HEK293 (cell line): ENCODE results near the gene FRMD3.

ENCODE experiments used
- CTCF ChIA-PET: fragments of 350-600 bp; formaldehyde crosslinking; extraction: SDS; loops from one replicate; lab custom pipeline; 2021; ENCODE audit warnings: antibody characterized with exemption; lab: Yijun Ruan, JAX
- POLR2A ChIA-PET: fragments of 300-600 bp; formaldehyde crosslinking; extraction: SDS; loops from one replicate; lab custom pipeline; 2020; ENCODE audit warnings: antibody characterized with exemption, inconsistent platforms; lab: Yijun Ruan, JAX
- H3K27ac ChIP-seq: fragments of 200-500 bp; sonication (Bioruptor generic); 2 replicates; pipeline ENCODE4 v1.5.1; 2014; ENCODE audit warnings: low read depth, low read length, control low read depth, inconsistent platforms; ENCODE audit errors: extremely low read depth
- H3K36me3 ChIP-seq, 2 experiments: fragments of 200-500 bp in 1 of 2; sonication (Bioruptor generic) in 1 of 2; 1 replicate in 1 of 2; 2 replicates in 1 of 2; pipeline ENCODE4 v1.5.1; 2014 to 2017; ENCODE audit warnings: inconsistent platforms in 2 of 2, low read length in 2 of 2; ENCODE audit not compliant: control insufficient read depth in 2 of 2, insufficient read depth in 1 of 2
- H3K4me1 ChIP-seq: fragments of 200-500 bp; sonication (Bioruptor generic); 2 replicates; pipeline ENCODE4 v1.5.1; 2014; ENCODE audit warnings: mild to moderate bottlenecking, low read length, inconsistent platforms; ENCODE audit not compliant: control insufficient read depth, insufficient read depth
- H3K4me3 ChIP-seq: 2 replicates; pipeline ENCODE4 v1.5.1; 2011; ENCODE audit warnings: low read depth, mild to moderate bottlenecking, control low read depth, low read length, moderate library complexity
- H3K9me3 ChIP-seq: fragments of 200-500 bp; sonication (Bioruptor generic); 2 replicates; pipeline ENCODE4 v1.5.1; 2014; ENCODE audit warnings: low read depth, low read length, inconsistent platforms; ENCODE audit not compliant: control insufficient read depth, insufficient read depth
- PRDM2 ChIP-seq: fragments of 450-650 bp; formaldehyde crosslinking; IDR thresholded peaks from 2 replicates; pipeline ENCODE4 v1.5.1; 2016; ENCODE audit warnings: missing biosample characterization, missing genetic modification characterization, borderline replicate concordance
- SCRT2 ChIP-seq: fragments of 450-650 bp; formaldehyde crosslinking; IDR thresholded peaks from 2 replicates; pipeline ENCODE4 v1.5.1; 2016; ENCODE audit warnings: missing biosample characterization, missing genetic modification characterization
- SP2 ChIP-seq: fragments of 450-650 bp; formaldehyde crosslinking; IDR thresholded peaks from 2 replicates; pipeline ENCODE4 v1.5.1; 2016; ENCODE audit warnings: missing biosample characterization, missing genetic modification characterization
- SP3 ChIP-seq: fragments of 450-650 bp; formaldehyde crosslinking; IDR thresholded peaks from 2 replicates; pipeline ENCODE4 v1.5.1; 2016; ENCODE audit warnings: missing biosample characterization, missing genetic modification characterization
- YY2 ChIP-seq: fragments of 450-650 bp; formaldehyde crosslinking; IDR thresholded peaks from 2 replicates; pipeline ENCODE4 v1.5.1; 2016; ENCODE audit warnings: missing biosample characterization, missing genetic modification characterization
- ZBTB8A ChIP-seq: fragments of 450-650 bp; formaldehyde crosslinking; IDR thresholded peaks from 2 replicates; pipeline ENCODE4 v1.5.1; 2016; ENCODE audit warnings: missing biosample characterization, missing genetic modification characterization
- ZFHX2 ChIP-seq: fragments of 450-650 bp; formaldehyde crosslinking; conservative IDR thresholded peaks from 2 replicates; pipeline ENCODE4 v1.5.1; 2016; ENCODE audit warnings: missing biosample characterization, missing genetic modification characterization
- ZNF10 ChIP-seq: fragments of 450-650 bp; formaldehyde crosslinking; IDR thresholded peaks from 2 replicates; pipeline ENCODE4 v1.5.1; 2017; ENCODE audit warnings: missing biosample characterization, missing genetic modification characterization
- ZNF155 ChIP-seq: fragments of 450-650 bp; formaldehyde crosslinking; IDR thresholded peaks from 2 replicates; pipeline ENCODE4 v1.5.1; 2016; ENCODE audit warnings: missing biosample characterization, missing genetic modification characterization
- ZNF157 ChIP-seq: fragments of 450-650 bp; formaldehyde crosslinking; IDR thresholded peaks from 2 replicates; pipeline ENCODE4 v1.5.1; 2016; ENCODE audit warnings: missing biosample characterization, missing genetic modification characterization
- ZNF19 ChIP-seq: fragments of 450-650 bp; formaldehyde crosslinking; IDR thresholded peaks from 2 replicates; pipeline ENCODE4; 2016; ENCODE audit warnings: missing biosample characterization, missing genetic modification characterization, low read depth
- ZNF239 ChIP-seq: fragments of 450-650 bp; formaldehyde crosslinking; IDR thresholded peaks from 2 replicates; pipeline ENCODE4 v1.5.1; 2016; ENCODE audit warnings: missing biosample characterization, missing genetic modification characterization
- ZNF26 ChIP-seq: fragments of 450-650 bp; formaldehyde crosslinking; IDR thresholded peaks from 2 replicates; pipeline ENCODE4 v1.5.1; 2016; ENCODE audit warnings: missing biosample characterization, missing genetic modification characterization
- ZNF571 ChIP-seq: fragments of 450-650 bp; formaldehyde crosslinking; IDR thresholded peaks from 2 replicates; pipeline ENCODE4 v1.5.0; 2017; ENCODE audit warnings: missing biosample characterization, missing genetic modification characterization
- ZNF600 ChIP-seq: fragments of 450-650 bp; formaldehyde crosslinking; IDR thresholded peaks from 2 replicates; pipeline ENCODE4 v1.5.1; 2016; ENCODE audit warnings: missing biosample characterization, missing genetic modification characterization
- ZNF621 ChIP-seq: fragments of 450-650 bp; formaldehyde crosslinking; IDR thresholded peaks from 2 replicates; pipeline ENCODE4 v1.5.1; 2017; ENCODE audit warnings: missing biosample characterization, missing genetic modification characterization
- ZNF626 ChIP-seq: fragments of 450-650 bp; sonication (Bioruptor Pico); formaldehyde crosslinking; IDR thresholded peaks from 2 replicates; pipeline ENCODE4 v1.5.1; 2018; ENCODE audit warnings: missing biosample characterization, missing genetic modification characterization, inconsistent platforms
- ZNF660 ChIP-seq: fragments of 450-650 bp; IDR thresholded peaks from 2 replicates; pipeline ENCODE4 v1.5.1; 2018; ENCODE audit warnings: missing biosample characterization, mild to moderate bottlenecking, missing genetic modification characterization
- ZNF76 ChIP-seq: fragments of 450-650 bp; formaldehyde crosslinking; IDR thresholded peaks from 2 replicates; pipeline ENCODE4; 2016; ENCODE audit warnings: low read depth, missing biosample characterization, missing genetic modification characterization, borderline replicate concordance
- ZSCAN23 ChIP-seq: fragments of 450-650 bp; formaldehyde crosslinking; IDR thresholded peaks from 2 replicates; pipeline ENCODE4 v1.5.1; 2016; ENCODE audit warnings: missing biosample characterization, missing genetic modification characterization
- ZSCAN4 ChIP-seq: fragments of 450-650 bp; formaldehyde crosslinking; IDR thresholded peaks from 2 replicates; pipeline ENCODE4 v1.5.1; 2017; ENCODE audit warnings: missing biosample characterization, missing genetic modification characterization
- TF ChIP-seq, protein P1 (sequence below): fragments of 450-650 bp; formaldehyde crosslinking; IDR thresholded peaks from 2 replicates; pipeline ENCODE4 v1.5.1; 2016; ENCODE audit warnings: missing biosample characterization, missing genetic modification characterization, low read depth
- TF ChIP-seq, protein P2 (sequence below): fragments of 450-650 bp; formaldehyde crosslinking; IDR thresholded peaks from 2 replicates; pipeline ENCODE4 v1.5.1; 2017; ENCODE audit warnings: missing biosample characterization, missing genetic modification characterization

Gene FRMD3

DNA sequence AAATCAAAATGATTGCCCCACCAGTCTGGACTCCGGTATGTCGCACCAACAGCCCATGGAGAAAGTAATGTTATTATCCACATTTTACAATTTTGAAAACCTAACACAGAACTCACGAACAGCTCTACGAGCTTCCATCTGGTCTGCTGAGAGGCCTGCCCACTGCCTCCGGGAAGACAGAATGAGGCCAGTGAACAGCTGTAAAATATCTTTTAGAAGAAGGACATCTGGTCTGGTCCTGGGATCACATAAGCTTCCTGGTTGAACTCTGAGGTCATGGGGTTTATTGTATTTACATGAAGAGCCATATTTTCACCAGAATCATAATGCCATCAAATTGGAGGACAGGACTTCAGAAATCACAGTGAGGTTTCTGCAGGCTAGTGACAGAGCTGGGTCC is 89.0 kb downstream of the FRMD3 start:
- TF ChIP-seq ZNF157 (tag by site-specific recombination) (no peak), ZNF571 (no peak), ZNF10 (tag by site-specific recombination) (no peak), ZSCAN23 (no peak), SCRT2 (tag by site-specific recombination) (no peak), ZNF600 (tag by site-specific recombination) (no peak), ZBTB8A (tag by site-specific recombination) (no peak), ZNF76 (tag by site-specific recombination) (no peak), SP2 (tag by site-specific recombination) (no peak), SP3 (tag by site-specific recombination) (no peak), ZFHX2 (tag by site-specific recombination) (no peak), PRDM2 (no peak)
- TF ChIP-seq, protein P1, sequence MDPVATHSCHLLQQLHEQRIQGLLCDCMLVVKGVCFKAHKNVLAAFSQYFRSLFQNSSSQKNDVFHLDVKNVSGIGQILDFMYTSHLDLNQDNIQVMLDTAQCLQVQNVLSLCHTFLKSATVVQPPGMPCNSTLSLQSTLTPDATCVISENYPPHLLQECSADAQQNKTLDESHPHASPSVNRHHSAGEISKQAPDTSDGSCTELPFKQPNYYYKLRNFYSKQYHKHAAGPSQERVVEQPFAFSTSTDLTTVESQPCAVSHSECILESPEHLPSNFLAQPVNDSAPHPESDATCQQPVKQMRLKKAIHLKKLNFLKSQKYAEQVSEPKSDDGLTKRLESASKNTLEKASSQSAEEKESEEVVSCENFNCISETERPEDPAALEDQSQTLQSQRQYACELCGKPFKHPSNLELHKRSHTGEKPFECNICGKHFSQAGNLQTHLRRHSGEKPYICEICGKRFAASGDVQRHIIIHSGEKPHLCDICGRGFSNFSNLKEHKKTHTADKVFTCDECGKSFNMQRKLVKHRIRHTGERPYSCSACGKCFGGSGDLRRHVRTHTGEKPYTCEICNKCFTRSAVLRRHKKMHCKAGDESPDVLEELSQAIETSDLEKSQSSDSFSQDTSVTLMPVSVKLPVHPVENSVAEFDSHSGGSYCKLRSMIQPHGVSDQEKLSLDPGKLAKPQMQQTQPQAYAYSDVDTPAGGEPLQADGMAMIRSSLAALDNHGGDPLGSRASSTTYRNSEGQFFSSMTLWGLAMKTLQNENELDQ: no peak
- H3K36me3 ChIP-seq: no peaks in the 10 kb centered on the region
- CTCF ChIA-PET: interaction anchor here (0.6 kb wide), 1 partner anchor 422 kb away, joined by 3 read pairs; no protein-coding TSS in a partner anchor

DNA sequence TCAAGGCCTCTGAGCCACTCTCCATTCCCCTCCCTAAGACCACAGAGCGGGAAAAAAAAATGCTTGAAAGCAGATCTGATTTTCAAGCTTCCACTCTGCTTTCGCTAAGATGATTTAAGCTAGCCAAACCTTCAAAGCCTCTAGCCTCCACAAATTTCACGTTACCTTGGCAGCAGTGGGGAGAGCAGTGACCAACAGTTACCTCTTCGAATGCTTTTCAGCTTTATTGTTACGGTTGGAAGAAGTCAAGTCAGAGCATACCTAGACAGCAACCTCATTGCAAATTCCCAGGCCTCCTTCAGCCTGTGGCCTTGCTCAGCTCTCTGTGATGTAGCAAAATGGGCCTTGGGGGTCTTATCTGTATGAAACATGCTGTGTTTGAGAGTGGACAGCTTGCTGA is 89.6 kb downstream of the FRMD3 start:
- Histone ChIP-seq H3K36me3 (no peaks in the 10 kb centered on the region), H3K27ac (no peak overlapping the region), H3K9me3 (no peaks in the 10 kb centered on the region), H3K4me1 (no peaks in the 10 kb centered on the region), H3K4me3 (no peak overlapping the region)
- TF ChIP-seq ZNF19 (tag by site-specific recombination) (no peak), ZNF660 (tag by site-specific recombination) (no peak), ZNF626 (tag by site-specific recombination) (no peak), ZSCAN4 (no peak), ZNF621 (tag by site-specific recombination) (no peak), ZNF155 (tag by site-specific recombination) (no peak), YY2 (tag by site-specific recombination) (no peak), ZNF26 (tag by site-specific recombination) (no peak), ZNF239 (tag by site-specific recombination) (no peak), ZBTB8A (tag by site-specific recombination) (no peak)
- TF ChIP-seq, protein P2, sequence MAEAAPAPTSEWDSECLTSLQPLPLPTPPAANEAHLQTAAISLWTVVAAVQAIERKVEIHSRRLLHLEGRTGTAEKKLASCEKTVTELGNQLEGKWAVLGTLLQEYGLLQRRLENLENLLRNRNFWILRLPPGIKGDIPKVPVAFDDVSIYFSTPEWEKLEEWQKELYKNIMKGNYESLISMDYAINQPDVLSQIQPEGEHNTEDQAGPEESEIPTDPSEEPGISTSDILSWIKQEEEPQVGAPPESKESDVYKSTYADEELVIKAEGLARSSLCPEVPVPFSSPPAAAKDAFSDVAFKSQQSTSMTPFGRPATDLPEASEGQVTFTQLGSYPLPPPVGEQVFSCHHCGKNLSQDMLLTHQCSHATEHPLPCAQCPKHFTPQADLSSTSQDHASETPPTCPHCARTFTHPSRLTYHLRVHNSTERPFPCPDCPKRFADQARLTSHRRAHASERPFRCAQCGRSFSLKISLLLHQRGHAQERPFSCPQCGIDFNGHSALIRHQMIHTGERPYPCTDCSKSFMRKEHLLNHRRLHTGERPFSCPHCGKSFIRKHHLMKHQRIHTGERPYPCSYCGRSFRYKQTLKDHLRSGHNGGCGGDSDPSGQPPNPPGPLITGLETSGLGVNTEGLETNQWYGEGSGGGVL (tag by site-specific recombination): no peak
- ChIA-PET POLR2A (no interaction called here), CTCF (interaction anchor here (0.6 kb wide), 1 partner anchor 422 kb away, joined by 3 read pairs; no protein-coding TSS in a partner anchor)

More for the DNA sequence above, 89.0 kb downstream of the FRMD3 start:
- no peaks in the 10 kb centered on the region for H3K9me3 ChIP-seq
- H3K4me3 ChIP-seq: no peak overlapping the region
- H3K4me1 ChIP-seq: no peaks in the 10 kb centered on the region
- no peak overlapping the region for H3K27ac ChIP-seq
- POLR2A ChIA-PET: no interaction called here
